H1 (cell line): Measurements from ENCODE around the gene UBE3B. TPM values are rescaled to one million over a fixed set of nuclear protein-coding genes. Genes with fewer than 3 reads are reported as not detected.

Source experiments
- CTCF ChIA-PET: fragments of 300-600 bp; sonication (Branson Sonifier 250); formaldehyde crosslinking; loops from one replicate; lab custom pipeline; 2021; ENCODE audit not compliant: partially characterized antibody; lab: Charles Lee
- POLR2A ChIA-PET: fragments of 300-600 bp; sonication (Branson Sonifier 250); formaldehyde crosslinking; loops from one replicate; lab custom pipeline; 2021; ENCODE audit warnings: inconsistent platforms; ENCODE audit not compliant: partially characterized antibody; lab: Charles Lee
- DNase-seq, 2 experiments: peaks; one replicate each; pipeline versions ENCODE4 v3.0.0 to v3.0.0-alpha.2; 2010 to 2022; ENCODE audit warnings: low spot score in 2 of 2, low read depth in 1 of 2, mixed read lengths in 1 of 2
- FAIRE-seq: peaks from 2 replicates; lab custom pipeline; 2011; peaks lifted over from hg19 to GRCh38; lab: Jason Lieb, UNC
- H2AFZ ChIP-seq: 2 replicates; pipeline ENCODE4 v1.8.1; 2012; ENCODE audit warnings: low read length, inconsistent platforms
- H2AK5ac ChIP-seq: 2 replicates; pipeline ENCODE4 v1.6.1; 2013; ENCODE audit warnings: low read depth, low read length
- H2BK120ac ChIP-seq: replicated peaks from 2 replicates; pipeline ENCODE3; 2013; ENCODE audit warnings: low read depth, low read length, inconsistent platforms
- H2BK12ac ChIP-seq: 2 replicates; pipeline ENCODE4 v1.6.1; 2013; ENCODE audit warnings: low read depth, low read length
- H2BK15ac ChIP-seq: 2 replicates; pipeline ENCODE4 v1.6.1; 2013; ENCODE audit warnings: low read length
- H2BK20ac ChIP-seq: 2 replicates; pipeline ENCODE4 v1.6.1; 2013; ENCODE audit warnings: low read length
- H2BK5ac ChIP-seq: 2 replicates; pipeline ENCODE4 v1.6.1; 2013; ENCODE audit warnings: low read depth, low read length
- H3K14ac ChIP-seq: 2 replicates; pipeline ENCODE4 v1.6.1; 2013; ENCODE audit warnings: inconsistent platforms; ENCODE audit not compliant: insufficient read length
- H3K18ac ChIP-seq: 2 replicates; pipeline ENCODE4 v1.6.1; 2013; ENCODE audit warnings: low read length; ENCODE audit errors: extremely low read depth
- H3K23ac ChIP-seq: 2 replicates; pipeline ENCODE4 v1.6.1; 2013; ENCODE audit warnings: inconsistent platforms; ENCODE audit not compliant: insufficient read length
- H3K23me2 ChIP-seq: 2 replicates; pipeline ENCODE4 v1.6.1; 2013; ENCODE audit warnings: low read depth, low read length
- H3K27ac ChIP-seq: 2 replicates; pipeline ENCODE4 v1.6.1; 2011; ENCODE audit warnings: low read depth, low read length, inconsistent platforms
- H3K27me3 ChIP-seq, 4 experiments: replicated peaks in 1 of 4; 1 replicate in 1 of 4; 2 replicates in 3 of 4; pipeline versions ENCODE4 v1.6.1 to v1.8.1; 2011 to 2013; ENCODE audit warnings: low read length in 3 of 4, mild to moderate bottlenecking in 3 of 4, inconsistent platforms in 2 of 4, mixed read lengths in 2 of 4, moderate library complexity in 1 of 4; ENCODE audit not compliant: control insufficient read depth in 3 of 4, insufficient read depth in 3 of 4; ENCODE audit errors: extremely low read depth in 1 of 4
- H3K36me3 ChIP-seq, 4 experiments: 2 replicates each; pipeline versions ENCODE4 v1.6.1 to v1.8.1; 2011 to 2013; ENCODE audit warnings: mild to moderate bottlenecking in 4 of 4, low read length in 3 of 4, moderate library complexity in 2 of 4, control low read depth in 1 of 4, inconsistent platforms in 1 of 4; ENCODE audit not compliant: insufficient read depth in 4 of 4, control insufficient read depth in 2 of 4
- H3K4ac ChIP-seq: replicated peaks from 2 replicates; pipeline ENCODE3; 2013; ENCODE audit warnings: low read length, low read depth, mixed read lengths, inconsistent platforms; ENCODE audit not compliant: insufficient read length
- H3K4me1 ChIP-seq, 4 experiments: replicated peaks in 1 of 4; 1 replicate in 1 of 4; 2 replicates in 3 of 4; pipeline versions ENCODE4 v1.6.1 to v1.8.1; 2011 to 2013; ENCODE audit warnings: low read length in 3 of 4, inconsistent platforms in 2 of 4, mixed read lengths in 1 of 4; ENCODE audit not compliant: insufficient read depth in 4 of 4, control insufficient read depth in 3 of 4
- H3K4me2 ChIP-seq, 2 experiments: 2 replicates each; pipeline versions ENCODE4 v1.6.1 to v1.8.1; 2011 to 2013; ENCODE audit warnings: low read depth in 2 of 2, low read length in 2 of 2, control low read depth in 1 of 2, inconsistent platforms in 1 of 2, mild to moderate bottlenecking in 1 of 2; ENCODE audit not compliant: insufficient read depth in 1 of 2
- H3K4me3 ChIP-seq, 4 experiments: fragments of 200-600, 300-600 bp in 1 of 4; sonication (generic), shearing (Covaris generic), sonication (Bioruptor Twin) in 1 of 4; 2 replicates each; pipeline versions ENCODE4 v1.5.1 to v1.8.1; 2011 to 2016; ENCODE audit warnings: low read length in 4 of 4, low read depth in 3 of 4, control low read depth in 2 of 4, inconsistent platforms in 2 of 4, mild to moderate bottlenecking in 2 of 4, mixed read lengths in 1 of 4, moderate library complexity in 1 of 4; ENCODE audit not compliant: insufficient read depth in 2 of 4; ENCODE audit errors: extremely low read depth in 1 of 4
- H3K56ac ChIP-seq: replicated peaks from 2 replicates; pipeline ENCODE3; 2013; ENCODE audit warnings: low read depth, mild to moderate bottlenecking, mixed read lengths, low read length, inconsistent platforms; ENCODE audit not compliant: insufficient read length
- H3K79me1 ChIP-seq: 2 replicates; pipeline ENCODE4 v1.6.1; 2013; ENCODE audit warnings: low read depth, low read length, control low read depth
- H3K79me2 ChIP-seq, 2 experiments: 2 replicates each; pipeline versions ENCODE4 v1.6.1 to v1.8.1; 2012 to 2013; ENCODE audit warnings: low read length in 2 of 2, mild to moderate bottlenecking in 2 of 2, inconsistent platforms in 1 of 2; ENCODE audit not compliant: insufficient read depth in 2 of 2, control insufficient read depth in 1 of 2
- H3K9ac ChIP-seq, 4 experiments: replicated peaks in 1 of 4; 1 replicate in 1 of 4; 2 replicates in 3 of 4; pipeline versions ENCODE4 v1.6.1 to v1.8.1; 2011 to 2013; ENCODE audit warnings: low read depth in 3 of 4, low read length in 3 of 4, control low read depth in 2 of 4, mild to moderate bottlenecking in 2 of 4, moderate library complexity in 2 of 4, inconsistent platforms in 1 of 4; ENCODE audit errors: extremely low read depth in 1 of 4
- H3K9me3 ChIP-seq, 2 experiments: 2 replicates each; pipeline versions ENCODE4 v1.6.1 to v1.8.1; 2012 to 2013; ENCODE audit warnings: mild to moderate bottlenecking in 2 of 2, moderate library complexity in 2 of 2, control low read depth in 1 of 2, inconsistent platforms in 1 of 2, low read depth in 1 of 2, low read length in 1 of 2, mixed read lengths in 1 of 2; ENCODE audit not compliant: insufficient read depth in 2 of 2
- H4K20me1 ChIP-seq, 2 experiments: replicated peaks in 1 of 2; 2 replicates each; pipeline versions ENCODE3 to v1.8.1; 2011 to 2013; ENCODE audit warnings: inconsistent platforms in 2 of 2, low read length in 2 of 2, mild to moderate bottlenecking in 1 of 2; ENCODE audit not compliant: insufficient read depth in 2 of 2, control insufficient read depth in 1 of 2
- H4K5ac ChIP-seq: 2 replicates; pipeline ENCODE4 v1.6.1; 2013; ENCODE audit warnings: low read length, low read depth, mixed read lengths, inconsistent platforms; ENCODE audit not compliant: insufficient read length
- H4K8ac ChIP-seq: 2 replicates; pipeline ENCODE4 v1.8.0; 2013; ENCODE audit warnings: mild to moderate bottlenecking, moderate library complexity, low read length, inconsistent platforms; ENCODE audit not compliant: insufficient read depth; ENCODE audit errors: extremely low read depth
- H4K91ac ChIP-seq: replicated peaks from 2 replicates; pipeline ENCODE3; 2013; ENCODE audit warnings: low read length, mixed read lengths, inconsistent platforms; ENCODE audit not compliant: insufficient read length
- CBX5 ChIP-seq: fragments of 300-800, 300-1000 bp; sonication (generic); IDR thresholded peaks from 2 replicates; pipeline ENCODE4 v1.7.1; 2016; ENCODE audit warnings: antibody characterized with exemption, low read length, low read depth
- CTBP2 ChIP-seq: IDR thresholded peaks from 2 replicates; pipeline ENCODE4 v1.7.0; 2011; ENCODE audit warnings: borderline replicate concordance, mild to moderate bottlenecking, moderate library complexity, mixed read lengths, low read length; ENCODE audit not compliant: insufficient read depth, insufficient read length
- FOSL1 ChIP-seq: IDR thresholded peaks from 2 replicates; pipeline ENCODE4 v1.6.1; 2011; ENCODE audit warnings: mild to moderate bottlenecking, low read depth, low read length, moderate library complexity; ENCODE audit not compliant: insufficient read depth
- HDAC2 ChIP-seq, 2 experiments: fragments of 300-600 bp in 1 of 2; sonication (generic) in 1 of 2; IDR thresholded peaks; 2 replicates each; pipeline ENCODE4 v1.6.1; 2011 to 2012; ENCODE audit warnings: low read depth in 2 of 2, low read length in 2 of 2, mild to moderate bottlenecking in 2 of 2, moderate library complexity in 2 of 2, borderline replicate concordance in 1 of 2, inconsistent platforms in 1 of 2
- JUN ChIP-seq: IDR thresholded peaks from 2 replicates; pipeline ENCODE4 v1.6.1; 2011; ENCODE audit warnings: low read depth, mild to moderate bottlenecking, improper control_type of control experiment, low read length
- MAX ChIP-seq: IDR thresholded peaks from 2 replicates; pipeline ENCODE4 v1.6.1; 2012; ENCODE audit warnings: inconsistent platforms
- SP2 ChIP-seq: IDR thresholded peaks from 2 replicates; pipeline ENCODE4 v1.6.1; 2012; ENCODE audit warnings: mild to moderate bottlenecking, low read length, inconsistent platforms
- SP4 ChIP-seq: IDR thresholded peaks from 2 replicates; pipeline ENCODE4 v1.6.1; 2012; ENCODE audit warnings: low read length, inconsistent platforms
- TEAD4 ChIP-seq: IDR thresholded peaks from 2 replicates; pipeline ENCODE4 v1.6.1; 2012; ENCODE audit warnings: low read depth, low read length, inconsistent platforms, mixed read lengths
- WGBS, 2 experiments: shearing (Covaris generic) in 1 of 2; methylation state at CpG; one replicate each; pipeline versions ENCODE4 v1.1.6 to v1.1.7; 2013 to 2015; ENCODE audit warnings: low lambda C conversion rate in 2 of 2, mixed read lengths in 2 of 2, inconsistent platforms in 1 of 2, low coverage in 1 of 2, missing lambda C conversion rate in 1 of 2; ENCODE audit not compliant: insufficient replicate concordance in 2 of 2, insufficient coverage in 1 of 2, insufficient read length in 1 of 2; ENCODE audit errors: extremely low coverage in 1 of 2, missing lambda C conversion rate in 1 of 2; 5-methylcytosine and 5-hydroxymethylcytosine counted together
- polyA plus RNA-seq, 7 experiments: library from polyadenylated mRNA; depleted of rRNA in 3 of 7; stranded (reverse) in 5 of 7; unstranded in 2 of 7; fragments of >200 nt in 5 of 7; fragments of 200-250 nt in 2 of 7; gene quantifications; 1 replicate in 5 of 7; 2 replicates in 1 of 7; 4 replicates in 1 of 7; pipeline versions ENCODE4 v1.2.1 to v1.2.3, GENCODE V29; 2011 to 2013; ENCODE audit warnings: missing spikeins in 2 of 7, mixed read lengths in 2 of 7
- total RNA-seq: library from RNA; stranded (reverse); fragmentation: NEBNext Ultra II Directional; extraction: Animal tissue kit (Norgen Biotek cat#: 25700); gene quantifications from 2 replicates; pipeline ENCODE4 v1.2.1, GENCODE V29; 2021

Gene UBE3B
- total and polyA plus RNA-seq, 2 of the 8 experiments (the other 6 are each of a cell fraction or from before 2014, with no cell fraction given), result 14.0 to 21.1 TPM

DNA sequence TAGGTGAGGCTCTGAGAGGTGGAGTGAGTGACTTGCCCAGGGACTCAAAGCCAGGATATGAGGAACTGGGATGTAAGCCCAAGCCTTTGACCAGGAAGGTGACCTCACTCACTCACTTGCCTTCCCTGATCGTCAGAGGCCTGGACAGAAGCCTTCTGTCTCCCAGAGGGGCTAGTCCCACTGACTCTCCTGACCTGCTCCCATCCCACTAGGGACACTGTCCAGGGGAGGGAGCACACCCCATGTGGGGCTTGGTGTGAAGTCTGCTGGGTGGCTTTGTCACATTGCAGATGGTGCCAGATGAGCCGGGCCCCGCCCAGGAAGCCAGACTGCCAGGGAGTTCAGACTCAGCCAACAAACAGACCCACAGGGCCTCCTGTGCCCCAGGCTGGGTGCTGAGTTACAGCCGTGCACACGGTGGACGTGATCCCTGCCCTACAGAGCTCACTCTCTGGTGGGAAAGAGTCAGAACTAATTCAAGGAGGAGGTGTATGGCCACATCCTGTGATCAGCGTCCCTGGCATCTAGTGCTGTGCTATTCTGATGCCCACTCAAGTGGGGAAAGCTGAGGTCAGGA, 67.6 kb downstream of the UBE3B start:
- TF ChIP-seq JUN (no peak), SP4 (no peak), TEAD4 (no peak), HDAC2 (IDR thresholded peaks at IDR 0.05; ENCODE audit: borderline replicate concordance in 1 of 2, low read depth in 2 of 2, low read length in 2 of 2) (no peak), FOSL1 (no peak), SP2 (no peak), CTBP2 (no peak), MAX (no peak), CBX5 (no peak)
- no peak overlapping the region for H4K5ac ChIP-seq
- no peak overlapping the region for H4K8ac ChIP-seq
- no peaks in the 10 kb centered on the region for H3K4me1 ChIP-seq
- 88% methylated on average over 7 of the region's 7 CpGs; no CpG with 5 or more reads in 1 of the 2 experiments for WGBS, 2 experiments
- H3K23me2 ChIP-seq, result no peaks in the 10 kb centered on the region
- no peaks in the 10 kb centered on the region; a peak in 1 of 8 replicates for H3K36me3 ChIP-seq
- no peak overlapping the region for H2BK20ac ChIP-seq
- no peak overlapping the region for H3K4me2 ChIP-seq
- H2BK5ac ChIP-seq, result no peak overlapping the region
- DNase-seq (no peak), FAIRE-seq (no peak)
- H4K20me1 ChIP-seq, result peaks cover 0 to 2% of the 10 kb centered on the region in 2 experiments
- POLR2A ChIA-PET, result no interaction called here
- peak overlapping the region; percentile 24; the same call in 1 of the 2 replicates for H2AK5ac ChIP-seq
- no peak overlapping the region for H3K27ac ChIP-seq
- no peak overlapping the region for H2BK120ac ChIP-seq
- CTCF ChIA-PET, result interaction anchor here (1.1 to 1.8 kb wide), 4 partner anchors 26 to 230 kb away, joined by 3 to 5 read pairs (median 4); no protein-coding TSS in a partner anchor
- no peak overlapping the region for H2AFZ ChIP-seq
- H3K18ac ChIP-seq, result no peak overlapping the region
- H3K9ac ChIP-seq, result no peak overlapping the region
- H3K4me3 ChIP-seq, result no peak overlapping the region
- H2BK15ac ChIP-seq, result no peak overlapping the region
- H3K79me2 ChIP-seq, result no peaks in the 10 kb centered on the region
- no peak overlapping the region for H3K4ac ChIP-seq
- H4K91ac ChIP-seq, result peak overlapping the region; percentile 34
- H3K23ac ChIP-seq, result no peak overlapping the region
- H3K14ac ChIP-seq, result no peak overlapping the region
- no peak overlapping the region for H3K56ac ChIP-seq
- no peaks in the 10 kb centered on the region for H3K9me3 ChIP-seq
- H2BK12ac ChIP-seq, result 0 out of 2 replicates have a peak overlapping the region, but pooled peaks have one; percentile 17
- no peaks in the 10 kb centered on the region; a peak in 1 of 7 replicates for H3K27me3 ChIP-seq
- no peaks in the 10 kb centered on the region for H3K79me1 ChIP-seq
